Measurements from ENCODE around the gene SIN3A. TPM values are rescaled to one million over a fixed set of nuclear protein-coding genes. Genes with fewer than 3 reads are reported as not detected.
A peak's percentile ranks its signal among the peaks of the same experiment; 100 is the strongest.
"Not testable (repeated sequence)": the region's sequence is repeated elsewhere in the genome, so short reads cannot be mapped to it uniquely, and the experiment has no call there.

SIN3A gene
- total RNA-seq, 1 donor from 2014 or later: 69.0 TPM

DNA sequence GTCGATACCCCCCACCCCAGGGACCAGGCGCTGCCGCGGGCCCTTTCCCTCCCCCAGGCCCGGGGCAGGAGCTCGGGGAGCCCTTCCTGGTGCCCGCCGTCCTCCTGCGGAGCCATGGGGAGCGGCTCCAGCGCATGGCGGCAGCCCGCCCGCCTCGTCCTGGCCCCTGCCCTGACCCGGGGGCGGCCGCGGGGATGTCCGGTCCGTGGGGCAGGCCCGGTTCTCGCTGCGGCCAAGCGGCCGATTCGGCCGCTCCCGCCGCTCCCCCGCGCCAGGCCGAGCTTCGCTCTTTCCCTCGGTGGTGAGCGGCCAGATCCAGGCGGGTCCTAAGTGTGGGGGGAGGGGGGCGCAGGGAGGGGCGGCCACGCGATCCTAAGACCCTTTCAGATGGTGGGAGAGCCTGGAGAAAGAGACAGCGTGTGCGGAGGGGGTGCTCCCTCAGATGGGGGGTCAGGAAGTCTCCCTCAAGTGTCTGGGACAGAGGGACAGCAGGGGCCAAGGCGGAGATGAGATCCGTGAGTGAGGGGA, 103.4 kb downstream of the SIN3A start:
- peak; percentile 49 for DNase-seq (ENCODE audit: low spot score)
- H3K79me2 ChIP-seq (ENCODE audit: low read depth): no peaks in the 10 kb centered on the region
- peak overlapping the region; percentile 98 for H2AFZ ChIP-seq (replicated peaks)

DNA sequence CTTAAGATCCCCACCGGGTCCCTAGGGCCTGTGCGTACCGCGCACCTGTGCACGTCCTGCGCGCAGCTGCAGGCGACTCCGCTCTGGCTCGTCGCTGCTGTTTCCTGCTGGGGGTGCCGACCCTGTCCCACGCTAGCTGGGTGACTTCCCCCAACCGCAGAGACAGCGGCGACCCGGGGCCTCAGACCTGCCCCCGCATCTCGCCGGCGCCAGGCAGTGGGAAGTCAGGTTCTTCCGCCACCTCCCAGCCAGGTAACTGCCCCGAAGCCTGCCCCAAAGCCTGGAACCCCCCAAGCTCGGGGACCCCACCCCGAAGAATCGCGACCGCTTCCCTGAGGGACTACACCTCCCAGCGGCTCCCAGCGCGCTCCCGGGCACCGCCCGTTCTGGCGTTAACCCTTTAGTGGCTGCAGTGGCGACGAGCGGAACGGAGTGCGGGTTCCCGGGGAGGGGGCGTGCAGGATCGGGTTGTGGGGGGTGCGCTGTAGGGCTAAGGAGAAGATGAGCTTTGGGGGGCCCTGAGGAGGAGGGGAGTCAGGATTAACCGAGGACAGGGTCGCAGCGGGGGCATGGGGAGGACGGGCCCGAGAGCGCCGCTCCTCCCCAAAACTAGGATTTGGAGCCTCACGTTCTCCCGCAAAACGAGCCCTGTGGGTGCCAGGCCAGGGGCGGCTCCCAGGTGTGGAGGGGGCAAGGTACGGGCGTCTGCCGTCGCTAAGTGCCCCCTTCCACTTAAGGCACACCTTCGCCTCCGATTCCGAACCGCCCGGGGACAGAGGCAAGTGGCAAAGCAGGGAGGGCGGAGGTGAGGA, 104.1 kb downstream of the SIN3A start:
- H3K9me3 ChIP-seq (ENCODE audit: low read depth): no peaks in the 10 kb centered on the region
- peaks cover 2% of the 10 kb centered on the region for H3K4me1 Mint-ChIP-seq
- H3K27ac ChIP-seq: no peak overlapping the region
- H3K36me3 Mint-ChIP-seq: no peaks in the 10 kb centered on the region
- no peaks in the 10 kb centered on the region for H4K20me1 ChIP-seq (ENCODE audit: low read depth)
- no peaks in the 10 kb centered on the region for H3K36me3 ChIP-seq
- TF ChIP-seq EZH2phosphoT487 (IDR thresholded peaks at IDR 0.05) (no peak), EZH2 (IDR thresholded peaks at IDR 0.05) (peak; percentile 68)
- TF ChIP-seq, protein P1, sequence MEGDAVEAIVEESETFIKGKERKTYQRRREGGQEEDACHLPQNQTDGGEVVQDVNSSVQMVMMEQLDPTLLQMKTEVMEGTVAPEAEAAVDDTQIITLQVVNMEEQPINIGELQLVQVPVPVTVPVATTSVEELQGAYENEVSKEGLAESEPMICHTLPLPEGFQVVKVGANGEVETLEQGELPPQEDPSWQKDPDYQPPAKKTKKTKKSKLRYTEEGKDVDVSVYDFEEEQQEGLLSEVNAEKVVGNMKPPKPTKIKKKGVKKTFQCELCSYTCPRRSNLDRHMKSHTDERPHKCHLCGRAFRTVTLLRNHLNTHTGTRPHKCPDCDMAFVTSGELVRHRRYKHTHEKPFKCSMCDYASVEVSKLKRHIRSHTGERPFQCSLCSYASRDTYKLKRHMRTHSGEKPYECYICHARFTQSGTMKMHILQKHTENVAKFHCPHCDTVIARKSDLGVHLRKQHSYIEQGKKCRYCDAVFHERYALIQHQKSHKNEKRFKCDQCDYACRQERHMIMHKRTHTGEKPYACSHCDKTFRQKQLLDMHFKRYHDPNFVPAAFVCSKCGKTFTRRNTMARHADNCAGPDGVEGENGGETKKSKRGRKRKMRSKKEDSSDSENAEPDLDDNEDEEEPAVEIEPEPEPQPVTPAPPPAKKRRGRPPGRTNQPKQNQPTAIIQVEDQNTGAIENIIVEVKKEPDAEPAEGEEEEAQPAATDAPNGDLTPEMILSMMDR (IDR thresholded peaks at IDR 0.05): no peak
- H3K4me3 Mint-ChIP-seq: peak overlapping the region; percentile 91
- H3K9ac ChIP-seq: peak overlapping the region; percentile 54
- H3F3A ChIP-seq (ENCODE audit: low read depth): peaks cover 16% of the 10 kb centered on the region
- no peaks in the 10 kb centered on the region for H3K9me3 Mint-ChIP-seq
- H3K27ac Mint-ChIP-seq: no peak overlapping the region
- peak; percentile 71 for DNase-seq (ENCODE audit: low spot score)
- peak overlapping the region; percentile 98 for H2AFZ ChIP-seq (replicated peaks)
- H3K79me2 ChIP-seq (ENCODE audit: low read depth): no peaks in the 10 kb centered on the region
- H3K4me3 ChIP-seq: peak overlapping the region; percentile 69
- H3K27me3 Mint-ChIP-seq (ENCODE audit: insufficient read depth, low read depth): peaks cover 12% of the 10 kb centered on the region
- H3K4me1 ChIP-seq: peaks cover 6% of the 10 kb centered on the region
- peak overlapping the region; percentile 96 for H3K4me2 ChIP-seq
- H3K27me3 ChIP-seq: peaks cover 55% of the 10 kb centered on the region

More for the DNA sequence above, 103.4 kb downstream of the SIN3A start:
- H3K4me1 Mint-ChIP-seq: peaks cover 2% of the 10 kb centered on the region
- peaks cover 55% of the 10 kb centered on the region for H3K27me3 ChIP-seq
- H3K36me3 Mint-ChIP-seq: no peaks in the 10 kb centered on the region
- H3K4me3 Mint-ChIP-seq: peak overlapping the region; percentile 91
- TF ChIP-seq EZH2 (IDR thresholded peaks at IDR 0.05): peak; percentile 67
- TF ChIP-seq, protein P1 (IDR thresholded peaks at IDR 0.05): no peak
- peak; percentile 29 for TF ChIP-seq EZH2phosphoT487 (IDR thresholded peaks at IDR 0.05)
- peaks cover 13% of the 10 kb centered on the region for H3F3A ChIP-seq (ENCODE audit: low read depth)
- peaks cover 12% of the 10 kb centered on the region for H3K27me3 Mint-ChIP-seq (ENCODE audit: insufficient read depth, low read depth)
- H3K4me3 ChIP-seq: peak overlapping the region; percentile 69
- no peaks in the 10 kb centered on the region for H4K20me1 ChIP-seq (ENCODE audit: low read depth)
- H3K9me3 Mint-ChIP-seq: no peaks in the 10 kb centered on the region
- no peaks in the 10 kb centered on the region for H3K36me3 ChIP-seq
- peaks cover 6% of the 10 kb centered on the region for H3K4me1 ChIP-seq
- H3K27ac ChIP-seq: no peak overlapping the region
- peak overlapping the region; percentile 96 for H3K4me2 ChIP-seq
- H3K9me3 ChIP-seq (ENCODE audit: low read depth): no peaks in the 10 kb centered on the region
- peak overlapping the region; percentile 57 for H3K27ac Mint-ChIP-seq
- H3K9ac ChIP-seq: peak overlapping the region; percentile 54

DNA sequence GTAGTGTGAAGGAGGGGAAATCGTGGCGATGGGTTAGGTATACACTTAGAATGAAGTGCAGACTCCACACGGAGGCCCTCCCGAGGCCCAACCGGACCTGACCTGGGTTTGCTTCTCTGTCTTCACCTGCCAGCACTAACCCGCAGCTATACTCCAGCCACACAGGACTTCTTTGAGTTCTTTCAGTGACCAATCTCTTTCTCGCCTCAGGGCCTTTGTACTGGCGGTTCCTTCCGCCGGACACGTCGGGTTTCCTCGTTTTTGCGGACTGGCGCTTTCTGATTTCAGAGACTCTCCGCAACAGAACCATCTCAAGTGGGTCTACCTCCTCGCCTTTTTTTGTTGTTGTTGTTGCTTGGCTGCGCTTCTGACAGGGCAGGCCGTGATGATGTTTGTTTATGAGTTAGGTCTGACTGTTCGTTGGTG, 104.7 kb downstream of the SIN3A start, which contains the start of gene NEIL1:
Gene NEIL1, plus strand, starts transcription at position 244 of the 426 bp plus-strand sequence. CDS start 1,867 bp downstream, outside the sequence.
- H3K27me3 Mint-ChIP-seq (ENCODE audit: insufficient read depth, low read depth): peaks cover 14% of the 10 kb centered on the region

DNA sequence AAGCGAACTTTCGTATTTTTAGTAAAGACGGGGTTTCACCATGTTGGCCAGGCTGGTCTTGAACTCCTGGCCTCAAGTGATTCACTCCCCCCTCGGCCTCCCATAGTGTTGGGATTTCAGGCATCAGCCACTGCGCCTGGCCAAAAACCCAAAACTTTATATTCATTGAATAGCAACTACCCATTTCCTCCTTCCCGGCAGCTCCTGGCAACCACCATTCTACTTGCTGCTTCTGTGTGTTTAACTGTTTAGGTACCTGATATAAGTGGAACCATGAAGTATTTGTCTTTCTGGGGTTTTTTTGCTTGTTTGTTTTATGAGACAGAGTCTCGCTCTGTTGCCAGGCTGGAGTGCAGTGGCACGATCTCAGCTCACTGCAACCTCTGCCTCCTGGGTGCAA, 107.5 kb downstream of the SIN3A start:
- H3K9me3 ChIP-seq (ENCODE audit: low read depth); H3K79me2 ChIP-seq (ENCODE audit: low read depth); H3K27ac ChIP-seq; DNase-seq (ENCODE audit: low spot score); H3K9ac ChIP-seq; H3K36me3 ChIP-seq; H2AFZ ChIP-seq (replicated peaks); H4K20me1 ChIP-seq (ENCODE audit: low read depth); H3K36me3 Mint-ChIP-seq; H3K4me1 Mint-ChIP-seq; H3K4me2 ChIP-seq; H3K4me3 ChIP-seq; H3K27ac Mint-ChIP-seq; H3K9me3 Mint-ChIP-seq; H3K4me1 ChIP-seq; H3K4me3 Mint-ChIP-seq: not testable (repeated sequence)
- peaks cover 23% of the 10 kb centered on the region for H3F3A ChIP-seq (ENCODE audit: low read depth)
- H3K27me3 Mint-ChIP-seq (ENCODE audit: insufficient read depth, low read depth): peaks cover 16% of the 10 kb centered on the region
- peaks cover 41% of the 10 kb centered on the region for H3K27me3 ChIP-seq

More for the DNA sequence above, 104.7 kb downstream of the SIN3A start, which contains the start of gene NEIL1:
- H3K36me3 ChIP-seq: no peaks in the 10 kb centered on the region
- peak within 1 kb of the TSS; percentile 91 for H3K4me3 Mint-ChIP-seq
- peak within 1 kb of the TSS; percentile 98 for H2AFZ ChIP-seq (replicated peaks)
- H3K9me3 Mint-ChIP-seq: no peaks in the 10 kb centered on the region
- H4K20me1 ChIP-seq (ENCODE audit: low read depth): no peaks in the 10 kb centered on the region
- peak within 1 kb of the TSS; percentile 69 for H3K4me3 ChIP-seq
- peaks cover 2% of the 10 kb centered on the region for H3K4me1 Mint-ChIP-seq
- peak within 1 kb of the TSS; percentile 96 for H3K4me2 ChIP-seq
- no peak within 1 kb of the TSS for H3K27ac Mint-ChIP-seq
- H3K79me2 ChIP-seq (ENCODE audit: low read depth): no peaks in the 10 kb centered on the region
- H3K27ac ChIP-seq: no peak within 1 kb of the TSS
- peaks cover 55% of the 10 kb centered on the region for H3K27me3 ChIP-seq
- peaks cover 19% of the 10 kb centered on the region for H3F3A ChIP-seq (ENCODE audit: low read depth)
- TF ChIP-seq EZH2 (IDR thresholded peaks at IDR 0.05) (no peak), EZH2phosphoT487 (IDR thresholded peaks at IDR 0.05) (no peak)
- TF ChIP-seq, protein P1 (IDR thresholded peaks at IDR 0.05): no peak
- peak within 1 kb of the TSS; percentile 54 for H3K9ac ChIP-seq
- no peaks in the 10 kb centered on the region for H3K9me3 ChIP-seq (ENCODE audit: low read depth)
- DNase-seq (ENCODE audit: low spot score): peak; percentile 18
- peaks cover 6% of the 10 kb centered on the region for H3K4me1 ChIP-seq
- H3K36me3 Mint-ChIP-seq: no peaks in the 10 kb centered on the region
